Caki2 (cell line): ENCODE data around the gene FKBP2. TPM values are rescaled to one million over a fixed set of nuclear protein-coding genes. Genes with fewer than 3 reads are reported as not detected.
A peak's percentile ranks its signal among the peaks of the same experiment; 100 is the strongest.

Experiments
- DNase-seq: peaks from one replicate; pipeline ENCODE4 v3.0.0-alpha.2; 2015; ENCODE audit warnings: low read depth
- in situ Hi-C: cut with HindIII; loops from 2 replicates; pipeline ENCODE4 v1.10.0; 2016; ENCODE audit warnings: low sequenced_read_pairs, low pct_unique_long_range_greater_than_20kb, mixed read lengths
- total RNA-seq: library from RNA; depleted of rRNA; stranded (reverse); fragments of >200 nt; shearing (Covaris generic); gene quantifications from 2 replicates; pipeline ENCODE4 v1.2.3, GENCODE V29; 2014; ENCODE audit warnings: low replicate concordance

The FKBP2 gene
- total RNA-seq, 1 experiment from 2014 or later: 46.1 TPM

DNA sequence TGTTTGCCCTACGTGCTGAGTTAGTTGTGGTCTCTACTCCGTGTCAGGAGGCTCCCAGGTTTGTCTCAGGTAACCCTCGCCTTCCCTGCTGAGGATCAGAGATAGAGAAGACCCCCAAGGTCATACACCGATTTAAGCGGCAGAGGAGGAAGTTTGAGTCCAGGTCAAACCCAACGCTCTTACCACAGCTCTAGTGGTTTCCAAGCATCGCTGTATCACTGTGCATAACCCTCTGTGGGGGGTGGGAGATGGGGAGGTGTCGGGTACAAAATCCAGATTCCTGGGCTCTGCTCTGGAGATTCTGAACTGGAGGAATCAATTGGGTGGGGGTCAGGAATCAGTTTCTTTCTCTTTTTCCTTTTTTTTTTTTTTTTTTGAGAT, 9.9 kb upstream of the FKBP2 start:
- in situ Hi-C loops: no loop called here
- no peak for DNase-seq

DNA sequence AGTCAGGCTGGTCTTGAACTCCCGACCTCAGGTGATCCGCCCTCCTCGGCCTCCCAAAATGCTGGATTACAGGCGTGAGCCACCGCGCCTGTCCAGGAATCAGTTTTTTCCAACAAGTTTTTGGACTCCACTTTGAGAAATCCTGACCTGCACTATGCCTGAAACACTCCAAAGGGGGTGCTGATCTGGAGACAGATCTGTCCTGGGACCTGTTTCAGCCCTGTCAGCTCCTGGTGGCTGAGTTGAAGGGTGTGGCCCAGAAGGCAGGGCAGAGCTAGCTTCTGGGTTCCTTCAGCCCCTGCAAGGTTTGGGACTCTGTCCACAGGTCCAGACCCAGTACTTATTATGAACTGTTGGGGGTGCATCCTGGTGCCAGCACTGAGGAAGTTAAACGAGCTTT, 9.3 kb upstream of the FKBP2 start:
- in situ Hi-C loops: no loop called here
- DNase-seq: no peak

DNA sequence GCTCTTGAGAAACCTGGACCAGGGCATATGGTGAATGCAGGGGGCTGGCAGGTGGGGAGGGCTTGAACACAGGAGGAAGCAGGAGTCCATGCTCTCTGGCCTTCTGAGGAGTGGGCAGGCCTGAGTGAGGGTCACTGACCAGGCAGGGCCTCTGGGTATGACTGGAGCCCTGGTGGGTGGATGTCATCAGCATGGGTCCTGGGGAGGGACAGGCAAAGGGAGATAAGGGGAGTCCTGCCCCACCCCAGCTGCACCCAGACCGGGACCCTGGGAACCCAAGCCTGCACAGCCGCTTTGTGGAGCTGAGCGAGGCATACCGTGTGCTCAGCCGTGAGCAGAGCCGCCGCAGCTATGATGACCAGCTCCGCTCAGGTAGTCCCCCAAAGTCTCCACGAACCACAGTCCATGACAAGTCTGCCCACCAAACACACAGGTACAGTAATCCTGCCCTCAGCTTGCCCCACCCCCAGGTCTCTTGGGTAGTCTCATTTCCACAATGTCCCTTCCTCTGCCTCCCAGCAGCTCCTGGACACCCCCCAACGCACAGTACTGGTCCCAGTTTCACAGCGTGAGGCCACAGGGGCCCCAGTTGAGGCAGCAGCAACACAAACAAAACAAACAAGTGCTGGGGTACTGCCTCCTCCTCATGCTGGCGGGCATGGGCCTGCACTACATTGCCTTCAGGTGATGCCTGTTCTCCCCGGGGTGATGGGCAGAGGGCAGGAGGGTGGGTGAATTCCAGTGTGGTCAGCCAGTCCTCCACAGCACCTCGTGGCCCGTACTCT, 8.5 kb upstream of the FKBP2 start:
- in situ Hi-C loops: no loop called here

DNA sequence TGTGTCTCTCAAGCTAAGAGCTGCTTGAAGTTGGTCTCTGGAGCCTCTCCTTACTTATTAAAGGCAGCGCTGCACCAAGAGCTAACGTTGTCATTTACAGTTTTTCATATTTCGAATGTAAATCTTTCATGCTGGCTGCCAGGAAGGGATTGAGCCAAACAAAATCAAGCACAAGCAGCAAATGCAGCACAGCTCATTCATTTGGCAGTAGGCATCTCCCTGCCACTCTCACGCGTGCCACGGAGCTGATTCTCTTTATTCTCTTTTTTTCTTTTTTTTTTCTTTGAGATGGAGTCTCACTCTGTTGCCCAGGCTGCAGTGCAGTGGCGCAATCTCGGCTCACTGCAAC, 8.0 kb upstream of the FKBP2 start:
- no peak for DNase-seq
- in situ Hi-C loops: no loop called here

More for the DNA sequence above, 8.5 kb upstream of the FKBP2 start:
- no peak for DNase-seq

DNA sequence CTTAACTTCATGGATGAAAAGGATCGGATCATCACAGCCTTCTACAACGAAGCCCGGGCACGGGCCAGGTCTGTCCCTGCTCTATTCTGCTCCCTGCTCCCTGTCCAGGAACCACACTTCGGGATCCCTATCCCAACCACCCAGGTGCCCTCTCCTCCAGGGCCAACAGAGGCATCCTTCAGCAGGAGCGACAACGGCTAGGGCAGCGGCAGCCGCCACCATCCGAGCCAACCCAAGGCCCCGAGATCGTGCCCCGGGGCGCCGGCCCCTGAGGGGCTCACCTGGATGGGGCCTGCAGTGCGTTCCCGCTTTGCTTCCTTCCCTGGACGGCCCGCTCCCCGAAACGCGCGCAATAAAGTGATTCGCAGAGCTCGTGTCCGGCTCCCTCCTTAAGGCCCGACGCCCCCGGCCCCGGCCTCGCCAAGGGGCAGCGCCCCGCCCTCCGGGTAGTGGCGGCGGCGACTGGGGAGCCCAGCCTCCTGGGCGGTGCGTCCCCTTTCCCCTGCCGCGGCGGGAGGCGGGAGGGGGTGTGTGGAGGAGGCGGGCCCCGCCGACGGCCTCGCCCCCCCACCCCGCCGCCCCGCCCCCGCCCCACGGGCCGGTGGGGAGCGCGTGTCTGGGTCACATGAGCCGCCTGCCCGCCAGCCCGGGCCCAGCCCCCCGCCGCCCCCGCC, 6.8 kb upstream of the FKBP2 start, which contains the start of gene VEGFB:
Gene VEGFB (plus strand): TSS at position 672 of the 674 bp plus-strand sequence. CDS start 250 bp downstream, outside the sequence.
- DNase-seq: peak; percentile 54
- in situ Hi-C loops: no loop called here

DNA sequence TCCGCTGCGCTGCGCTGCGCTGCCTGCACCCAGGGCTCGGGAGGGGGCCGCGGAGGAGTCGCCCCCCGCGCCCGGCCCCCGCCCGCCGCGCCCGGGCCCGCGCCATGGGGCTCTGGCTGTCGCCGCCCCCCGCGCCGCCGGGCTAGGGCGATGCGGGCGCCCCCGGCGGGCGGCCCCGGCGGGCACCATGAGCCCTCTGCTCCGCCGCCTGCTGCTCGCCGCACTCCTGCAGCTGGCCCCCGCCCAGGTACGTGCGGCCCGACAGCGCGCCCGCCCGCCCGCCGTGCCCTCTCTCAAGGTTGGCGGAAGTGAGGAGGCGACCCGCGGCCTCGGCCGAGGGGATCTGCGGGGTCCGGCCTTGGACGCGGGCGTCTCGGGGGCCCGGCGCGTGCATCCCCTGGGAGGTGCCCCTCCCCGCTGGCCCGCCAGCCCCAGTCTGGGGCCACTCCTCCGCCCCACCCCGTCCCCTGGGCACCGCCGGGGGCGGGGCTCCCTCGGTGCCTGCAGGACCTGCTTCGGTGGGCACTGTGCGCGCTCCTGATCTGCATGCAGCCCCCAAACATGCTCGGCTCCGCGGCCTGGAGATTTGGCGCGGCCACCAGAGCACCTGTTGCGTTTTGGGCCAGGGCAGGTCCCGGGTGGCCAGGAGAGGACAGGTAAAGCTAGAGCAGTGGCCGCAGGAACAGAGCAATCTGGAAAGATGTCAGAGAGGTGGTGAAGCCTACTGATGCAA, 6.1 kb upstream of the FKBP2 start:
- in situ Hi-C loops: no loop called here

DNA sequence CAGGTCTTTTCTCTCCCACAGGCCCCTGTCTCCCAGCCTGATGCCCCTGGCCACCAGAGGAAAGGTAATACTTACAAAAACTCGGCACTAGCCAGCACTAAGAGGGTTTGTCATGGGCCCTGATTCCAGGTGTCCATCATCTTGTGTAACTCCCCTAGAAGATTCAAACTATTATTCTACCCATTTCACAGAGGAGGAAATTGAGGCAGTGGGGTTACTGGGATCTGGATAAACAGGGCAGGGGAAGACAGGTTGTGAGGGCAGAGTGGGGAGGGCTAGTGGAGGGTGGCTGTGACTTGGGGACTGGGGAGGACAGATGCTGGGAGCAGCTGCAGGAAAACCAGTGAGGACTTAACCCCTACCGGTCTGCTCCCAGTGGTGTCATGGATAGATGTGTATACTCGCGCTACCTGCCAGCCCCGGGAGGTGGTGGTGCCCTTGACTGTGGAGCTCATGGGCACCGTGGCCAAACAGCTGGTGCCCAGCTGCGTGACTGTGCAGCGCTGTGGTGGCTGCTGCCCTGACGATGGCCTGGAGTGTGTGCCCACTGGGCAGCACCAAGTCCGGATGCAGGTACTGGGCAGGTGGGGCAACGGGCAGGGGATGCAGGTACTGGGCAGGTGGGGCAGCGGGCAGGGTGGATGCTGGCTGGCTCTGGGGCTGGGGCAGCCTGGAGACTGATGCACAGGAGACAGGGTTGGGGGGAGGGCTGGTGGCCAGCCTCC, 5.3 kb upstream of the FKBP2 start:
- DNase-seq: no peak
- in situ Hi-C loops: no loop called here

More for the DNA sequence above, 6.1 kb upstream of the FKBP2 start:
- DNase-seq: peak; percentile 59

DNA sequence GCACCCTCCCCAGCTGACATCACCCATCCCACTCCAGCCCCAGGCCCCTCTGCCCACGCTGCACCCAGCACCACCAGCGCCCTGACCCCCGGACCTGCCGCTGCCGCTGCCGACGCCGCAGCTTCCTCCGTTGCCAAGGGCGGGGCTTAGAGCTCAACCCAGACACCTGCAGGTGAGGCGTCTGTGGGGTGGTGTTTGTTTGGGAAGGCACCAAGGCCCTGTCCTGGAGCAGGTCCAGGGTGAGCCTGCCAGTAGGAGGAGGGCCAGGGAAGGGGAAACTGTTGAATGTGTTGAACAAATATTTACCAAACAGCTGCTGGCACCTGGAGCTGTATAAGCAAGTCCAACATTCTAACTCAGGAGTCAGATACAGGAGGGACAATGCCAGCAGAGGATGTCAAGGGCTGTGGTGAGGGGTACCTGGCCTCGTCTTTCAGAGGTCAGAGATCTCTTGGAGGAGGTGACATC, 3.4 kb upstream of the FKBP2 start:
- in situ Hi-C loops: no loop called here
- no peak for DNase-seq

DNA sequence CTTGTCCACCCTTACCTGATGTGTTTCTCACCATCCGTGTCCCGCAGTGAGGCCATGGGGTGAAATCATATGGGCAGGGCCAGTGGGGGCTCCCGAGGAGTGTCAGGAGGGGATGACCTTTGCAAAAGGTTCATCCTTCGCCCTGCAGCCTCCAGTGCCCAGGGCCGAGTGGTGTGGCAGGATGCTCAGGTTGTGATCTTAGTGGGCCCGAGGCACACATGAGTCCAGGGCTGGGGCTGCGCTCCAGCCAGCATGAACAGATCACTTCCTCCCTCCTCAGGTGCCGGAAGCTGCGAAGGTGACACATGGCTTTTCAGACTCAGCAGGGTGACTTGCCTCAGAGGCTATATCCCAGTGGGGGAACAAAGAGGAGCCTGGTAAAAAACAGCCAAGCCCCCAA, 2.8 kb upstream of the FKBP2 start:
- DNase-seq: no peak
- in situ Hi-C loops: no loop called here

DNA sequence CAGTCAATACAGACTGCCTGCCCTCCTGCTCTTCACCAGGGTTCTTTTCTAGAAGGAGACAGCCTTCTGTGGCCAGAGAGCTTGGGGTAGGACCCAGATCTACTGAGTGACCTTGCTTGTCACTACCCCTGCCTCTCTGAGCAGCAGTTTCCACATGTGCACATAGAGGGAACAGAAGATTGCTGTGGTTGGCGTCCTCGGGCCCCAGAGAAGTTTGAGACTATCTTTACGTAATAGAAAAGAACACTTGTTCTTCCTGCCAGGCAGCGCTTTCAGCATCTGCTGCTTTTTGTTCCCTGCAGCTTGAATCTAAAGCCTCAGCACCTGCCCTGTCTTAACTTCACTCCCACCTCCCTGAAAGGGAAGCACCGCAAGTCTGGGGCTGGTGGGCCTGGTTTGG, 1.9 kb upstream of the FKBP2 start:
- no peak for DNase-seq
- in situ Hi-C loops: no loop called here

DNA sequence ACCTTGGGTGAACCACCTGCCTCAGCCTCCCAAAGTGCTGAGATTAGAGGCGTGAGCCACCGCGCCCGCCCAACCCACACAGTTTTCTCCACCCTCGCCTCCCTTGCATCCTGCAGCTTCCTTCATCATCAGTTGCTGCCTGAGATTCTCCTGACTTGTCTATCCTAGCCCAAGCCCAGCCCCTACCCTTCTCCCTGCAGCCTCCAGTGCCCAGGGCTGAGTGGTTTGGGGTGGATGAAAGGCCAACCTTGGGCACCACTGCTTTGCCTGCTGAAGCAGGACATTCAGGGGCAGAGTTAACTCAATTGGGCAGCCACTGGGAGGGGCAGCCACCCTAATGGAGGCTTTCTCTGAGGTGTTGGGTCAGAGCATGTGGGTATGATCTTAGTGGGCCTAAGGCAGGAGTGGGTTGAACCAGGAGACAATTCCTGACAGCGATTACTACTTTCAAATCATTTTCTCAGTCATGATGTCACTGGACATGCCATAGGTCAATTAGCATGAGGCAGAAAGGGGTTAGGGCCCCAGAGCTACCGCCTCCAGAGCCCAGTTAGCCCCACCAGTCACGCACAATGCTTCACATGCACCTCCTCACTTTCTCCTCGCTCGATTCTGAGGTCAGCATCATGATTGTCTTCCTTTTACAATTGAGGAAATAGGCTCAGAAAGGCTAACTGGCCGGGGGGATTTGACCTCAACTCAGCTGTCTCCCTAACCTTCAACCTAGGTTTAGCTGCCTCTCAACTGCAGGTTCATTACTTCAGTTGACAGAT, 1.0 kb upstream of the FKBP2 start:
- in situ Hi-C loops: no loop called here
- no peak for DNase-seq

DNA sequence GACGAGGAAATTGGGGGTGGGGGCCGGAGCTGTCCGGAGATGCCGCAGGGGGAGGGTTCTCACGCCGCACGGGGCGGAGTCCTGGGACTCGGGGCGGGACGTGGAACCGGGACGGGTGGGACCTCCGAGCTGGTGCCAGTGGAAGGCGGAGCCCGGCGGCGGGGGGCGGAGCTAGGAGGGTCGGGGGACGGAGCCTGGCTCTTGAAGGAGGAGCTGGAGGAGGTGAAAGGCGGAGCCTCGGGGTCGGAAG, 271 bp downstream of the FKBP2 start:
- in situ Hi-C loops: no loop called here
- DNase-seq: peak; percentile 96

DNA sequence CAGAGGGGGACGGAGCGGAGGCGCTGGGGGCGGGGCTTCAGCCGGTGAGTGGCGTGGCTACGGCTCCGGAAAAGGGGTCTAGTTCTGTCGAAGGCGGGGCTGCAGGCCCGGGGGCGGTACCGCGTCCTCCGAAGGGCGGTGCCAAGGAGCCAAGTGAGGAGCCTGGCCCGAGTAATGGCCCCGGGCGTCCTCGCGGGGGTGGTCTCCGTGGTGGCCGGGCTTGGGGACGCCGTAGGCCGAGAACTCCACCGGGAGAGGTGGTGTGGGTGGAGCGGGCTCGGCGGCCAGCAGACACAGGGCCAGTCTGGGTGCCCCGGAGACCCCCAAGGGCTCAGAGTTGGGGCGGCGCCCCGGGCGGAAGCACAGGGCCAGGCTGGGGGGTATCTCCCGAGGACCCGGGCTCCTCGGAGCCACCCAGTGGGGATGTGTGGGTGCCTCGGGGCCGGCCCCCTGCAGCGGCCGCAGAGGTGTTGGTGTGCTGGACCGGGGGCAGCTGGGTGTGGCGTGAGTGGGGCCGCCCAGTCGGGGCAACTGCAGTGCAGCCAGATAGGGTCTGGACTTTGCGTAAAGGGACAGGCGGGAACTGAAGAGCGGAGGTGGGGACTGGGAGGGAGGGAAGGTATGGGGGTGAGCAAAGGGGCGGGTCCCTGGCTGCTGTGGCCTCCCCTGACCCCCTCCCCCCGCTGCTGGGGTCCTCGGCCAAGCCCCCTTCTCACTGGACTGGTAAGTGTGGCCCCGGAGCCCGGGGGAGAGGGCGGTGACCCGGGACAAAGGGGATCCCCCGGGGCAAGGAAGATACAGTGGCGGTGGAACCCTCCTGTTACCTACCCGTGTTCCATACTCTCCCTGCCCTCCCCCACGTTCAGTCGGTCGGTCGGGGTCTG, 838 bp downstream of the FKBP2 start:
- DNase-seq: peak; percentile 39
- in situ Hi-C loops: no loop called here

DNA sequence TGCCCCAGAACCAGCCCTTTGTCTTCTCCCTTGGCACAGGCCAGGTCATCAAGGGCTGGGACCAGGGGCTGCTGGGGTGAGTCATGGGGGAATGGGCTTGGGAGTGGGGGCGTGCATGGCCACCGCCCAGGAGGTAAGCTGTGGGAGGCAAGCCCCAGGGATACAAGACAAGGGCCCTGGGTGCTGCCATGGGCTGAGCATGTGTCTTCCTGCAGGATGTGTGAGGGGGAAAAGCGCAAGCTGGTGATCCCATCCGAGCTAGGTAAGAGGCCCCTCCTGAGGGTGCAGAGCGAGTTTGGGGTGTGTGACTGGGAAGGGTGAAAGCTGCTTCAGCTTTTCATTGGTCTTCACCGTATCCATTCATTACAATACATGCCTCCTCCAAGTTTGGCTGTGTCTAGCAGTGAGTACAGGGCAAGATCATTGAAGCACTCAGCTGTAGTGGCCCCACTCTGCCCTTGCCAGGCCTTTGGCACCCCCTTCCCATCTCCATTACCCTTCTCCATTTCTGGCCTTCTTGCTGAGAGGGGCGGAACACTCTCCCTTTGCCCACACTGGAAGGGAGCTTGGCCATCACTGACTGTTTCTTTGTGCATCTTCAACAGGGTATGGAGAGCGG, 2.5 kb downstream of the FKBP2 start:
- DNase-seq: no peak
- in situ Hi-C loops: no loop called here

DNA sequence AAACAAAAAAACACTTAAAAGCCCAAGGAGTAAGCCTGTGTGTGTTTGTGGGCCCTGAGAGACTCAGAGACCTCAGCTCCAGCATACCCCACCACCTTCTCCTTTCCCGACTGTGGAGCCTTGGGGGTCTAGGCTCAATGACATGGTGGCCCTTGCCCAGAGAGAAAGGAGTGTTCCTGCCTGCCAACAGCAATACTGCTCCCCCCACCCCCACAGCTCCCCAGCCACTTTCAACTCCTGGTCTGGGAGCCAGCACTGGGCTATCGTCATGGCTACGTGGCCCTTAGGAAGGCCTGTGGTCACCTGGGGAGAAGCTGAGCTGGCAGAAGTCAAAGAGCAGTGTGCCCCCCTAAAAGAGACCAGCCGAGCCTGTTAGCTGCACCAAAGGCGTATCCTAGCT, 3.2 kb downstream of the FKBP2 start:
- DNase-seq: no peak
- in situ Hi-C loops: no loop called here

DNA sequence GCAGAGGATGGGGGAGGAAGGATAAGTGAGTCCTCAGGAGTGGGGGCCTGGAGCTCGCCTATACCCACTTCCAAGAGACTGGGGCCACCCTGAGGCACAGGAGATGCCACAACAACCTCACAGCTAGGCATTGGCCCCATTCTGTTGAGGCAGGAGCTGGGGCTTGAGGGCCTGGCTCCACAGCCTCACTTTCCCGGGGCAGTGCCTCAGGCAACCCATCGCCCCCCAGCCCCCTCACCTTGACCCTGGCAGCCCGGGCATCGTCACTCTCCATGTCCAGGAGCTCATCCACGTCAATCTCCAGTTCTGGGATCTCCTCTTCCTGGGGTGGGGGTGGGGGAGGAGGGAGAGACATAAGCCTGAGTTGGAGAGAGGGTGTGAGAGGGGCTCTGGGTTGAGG, 4.1 kb downstream of the FKBP2 start:
- no peak for DNase-seq
- in situ Hi-C loops: no loop called here

DNA sequence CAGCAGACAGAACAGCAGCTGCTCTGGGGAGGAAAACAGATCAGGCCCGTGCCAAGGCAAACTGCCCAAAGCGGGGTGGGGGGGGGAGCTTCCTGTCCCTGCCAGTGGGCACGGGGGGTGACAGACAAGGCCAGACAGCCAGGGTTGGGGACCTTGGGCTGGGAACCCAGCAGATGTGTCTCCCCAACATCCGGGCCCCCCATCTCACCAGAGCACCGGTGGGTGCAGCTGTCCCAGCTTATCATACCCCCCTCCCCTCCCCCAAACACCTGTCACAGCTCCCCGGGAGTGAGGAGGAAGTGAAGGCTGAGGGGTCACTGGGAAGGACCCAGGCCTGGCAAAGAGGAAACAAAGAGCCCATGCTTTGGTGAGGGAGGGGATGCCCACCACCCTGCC, 4.5 kb downstream of the FKBP2 start:
- in situ Hi-C loops: no loop called here
- no peak for DNase-seq
